ENCODE data around the gene CCDC8. TPM values are rescaled to one million over a fixed set of nuclear protein-coding genes. Genes with fewer than 3 reads are reported as not detected.
"Not testable (repeated sequence)": the region's sequence is repeated elsewhere in the genome, so short reads cannot be mapped to it uniquely, and the experiment has no call there.

CCDC8 gene
- total RNA-seq, 2 experiments from 2014 or later, result not detected

- DNase-seq, result no peak
- no peak overlapping the region for H3K27ac Mint-ChIP-seq
- ChIA-PET CTCF (interaction anchor here (1.6 kb wide), 2 partner anchors 9 to 17 kb away, joined by 4 to 6 read pairs; no protein-coding TSS in a partner anchor), POLR2A (no interaction called here)
- no peak overlapping the region for H3K4me3 Mint-ChIP-seq
- intact Hi-C loops (cut with micrococcal nuclease), result no loop called here
- peaks cover 2% of the 10 kb centered on the region for H3K9me3 Mint-ChIP-seq
- no peaks in the 10 kb centered on the region for H3K27me3 Mint-ChIP-seq
- no peaks in the 10 kb centered on the region for H3K4me1 Mint-ChIP-seq (ENCODE audit: low read depth)
- peaks cover 53% of the 10 kb centered on the region for H3K36me3 Mint-ChIP-seq
Measured at GRCh38 chr19:46385636-46386035, 27.7 kb downstream of the CCDC8 start.

- intact Hi-C loops (cut with micrococcal nuclease), result no loop called here
- no peak for DNase-seq
- Mint-ChIP-seq H3K36me3 (peaks cover 57% of the 10 kb centered on the region), H3K9me3 (peaks cover 2% of the 10 kb centered on the region), H3K27me3 (no peaks in the 10 kb centered on the region), H3K27ac (no peak overlapping the region), H3K4me1 (ENCODE audit: low read depth) (no peaks in the 10 kb centered on the region), H3K4me3 (no peak overlapping the region)
- ChIA-PET CTCF (interaction anchor here (1.9 kb wide), 1 partner anchor 11 kb away, joined by 5 read pairs; no protein-coding TSS in a partner anchor), POLR2A (no interaction called here)
Measured at GRCh38 chr19:46384396-46384795, 29.0 kb downstream of the CCDC8 start.

DNA sequence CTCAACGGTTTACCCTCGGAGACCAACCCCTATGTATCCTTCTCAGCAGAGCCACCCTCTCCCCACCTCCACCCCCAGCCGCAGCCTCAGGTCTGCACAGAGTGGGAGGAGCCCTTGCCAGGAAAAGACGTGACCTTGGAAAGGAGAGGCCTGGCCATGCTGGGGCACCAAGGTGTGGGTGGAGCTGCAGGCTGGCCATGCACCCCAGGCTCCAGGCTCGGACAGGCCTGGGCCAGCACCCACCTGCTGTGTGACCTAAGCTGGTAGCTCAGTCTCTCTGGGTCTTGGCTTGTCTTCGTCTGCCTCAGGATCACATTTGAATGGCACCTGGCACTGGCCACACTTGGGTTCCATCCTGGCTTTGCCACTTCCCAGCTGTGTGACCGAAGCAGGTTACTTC is 29.5 kb downstream of the CCDC8 start:
- no peaks in the 10 kb centered on the region for H3K4me1 Mint-ChIP-seq (ENCODE audit: low read depth)
- ChIA-PET POLR2A (no interaction called here), CTCF (interaction anchor here (1.9 kb wide), 1 partner anchor 12 kb away, joined by 5 read pairs; no protein-coding TSS in a partner anchor)
- no peak for DNase-seq
- H3K4me3 Mint-ChIP-seq, result no peak overlapping the region
- H3K36me3 Mint-ChIP-seq, result peaks cover 57% of the 10 kb centered on the region
- intact Hi-C loops (cut with micrococcal nuclease), result no loop called here
- H3K27ac Mint-ChIP-seq, result no peak overlapping the region
- H3K27me3 Mint-ChIP-seq, result no peaks in the 10 kb centered on the region
- no peaks in the 10 kb centered on the region for H3K9me3 Mint-ChIP-seq

- Mint-ChIP-seq H3K4me1 (ENCODE audit: low read depth) (no peaks in the 10 kb centered on the region), H3K27ac (no peak overlapping the region), H3K4me3 (no peak overlapping the region), H3K27me3 (no peaks in the 10 kb centered on the region), H3K36me3 (peaks cover 53% of the 10 kb centered on the region), H3K9me3 (no peaks in the 10 kb centered on the region)
- CTCF ChIA-PET, result interaction anchor here (1.9 kb wide), 1 partner anchor 13 kb away, joined by 5 read pairs; no protein-coding TSS in a partner anchor
- POLR2A ChIA-PET, result no interaction called here
- DNase-seq, result no peak
- intact Hi-C loops (cut with micrococcal nuclease), result no loop called here
Measured at GRCh38 chr19:46383171-46383815, 30.1 kb downstream of the CCDC8 start.

- POLR2A ChIA-PET, result no interaction called here
- intact Hi-C loops (cut with micrococcal nuclease), result no loop called here
- Mint-ChIP-seq H3K9me3 (no peaks in the 10 kb centered on the region), H3K27me3 (no peaks in the 10 kb centered on the region), H3K27ac (no peak overlapping the region), H3K4me1 (ENCODE audit: low read depth) (no peaks in the 10 kb centered on the region), H3K4me3 (no peak overlapping the region), H3K36me3 (peaks cover 49% of the 10 kb centered on the region)
- CTCF ChIA-PET, result interaction anchor here (1.0 kb wide), 1 partner anchor 14 kb away, joined by 3 read pairs; no protein-coding TSS in a partner anchor
- no peak for DNase-seq
Measured at GRCh38 chr19:46381756-46382345, 31.5 kb downstream of the CCDC8 start.

- Mint-ChIP-seq H3K27ac (no peak overlapping the region), H3K4me3 (no peak overlapping the region), H3K9me3 (no peaks in the 10 kb centered on the region), H3K4me1 (ENCODE audit: low read depth) (no peaks in the 10 kb centered on the region), H3K36me3 (peaks cover 55% of the 10 kb centered on the region), H3K27me3 (no peaks in the 10 kb centered on the region)
- ChIA-PET CTCF (no interaction called here), POLR2A (no interaction called here)
- DNase-seq, result no peak
- intact Hi-C loops (cut with micrococcal nuclease), result no loop called here
Measured at GRCh38 chr19:46381346-46381745, 32.0 kb downstream of the CCDC8 start.

- DNase-seq, result no peak
- no peaks in the 10 kb centered on the region for H3K27me3 Mint-ChIP-seq
- no peaks in the 10 kb centered on the region for H3K4me1 Mint-ChIP-seq (ENCODE audit: low read depth)
- CTCF ChIA-PET, result interaction anchor here (0.7 kb wide), 1 partner anchor 28 kb away, joined by 3 read pairs; no protein-coding TSS in a partner anchor
- no peak overlapping the region for H3K4me3 Mint-ChIP-seq
- intact Hi-C loops (cut with micrococcal nuclease), result no loop called here
- POLR2A ChIA-PET, result no interaction called here
- H3K36me3 Mint-ChIP-seq, result peaks cover 57% of the 10 kb centered on the region
- H3K9me3 Mint-ChIP-seq, result no peaks in the 10 kb centered on the region
- H3K27ac Mint-ChIP-seq, result no peak overlapping the region
Measured at GRCh38 chr19:46380690-46381089, 32.7 kb downstream of the CCDC8 start.

DNA sequence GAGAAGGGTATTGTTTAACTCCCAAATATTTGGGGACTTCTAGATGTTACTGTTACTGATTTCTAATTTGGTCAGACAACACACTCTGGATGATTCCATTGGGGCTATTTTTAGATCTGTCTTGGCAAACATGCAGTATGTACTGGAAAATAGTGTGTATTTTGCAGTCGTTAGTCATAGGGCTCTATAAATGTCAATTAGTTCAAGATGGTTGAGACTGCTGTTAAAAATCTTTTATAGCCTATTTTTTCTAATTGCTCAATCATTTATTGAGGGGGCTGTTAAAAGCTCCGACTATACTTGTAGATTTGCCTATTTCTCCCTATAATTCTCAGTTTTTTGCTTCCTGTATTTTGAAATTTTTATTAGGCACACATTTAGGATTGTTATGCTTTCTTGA is 35.1 kb downstream of the CCDC8 start:
- no peaks in the 10 kb centered on the region for H3K9me3 Mint-ChIP-seq
- peaks cover 48% of the 10 kb centered on the region for H3K36me3 Mint-ChIP-seq
- ChIA-PET CTCF (interaction anchor here (1.2 to 1.3 kb wide), 2 partner anchors 17 to 18 kb away, joined by 3 to 5 read pairs; no protein-coding TSS in a partner anchor), POLR2A (no interaction called here)
- intact Hi-C loops (cut with micrococcal nuclease), result no loop called here
- H3K27ac Mint-ChIP-seq, result no peak overlapping the region
- H3K27me3 Mint-ChIP-seq, result no peaks in the 10 kb centered on the region
- H3K4me1 Mint-ChIP-seq (ENCODE audit: low read depth), result no peaks in the 10 kb centered on the region
- DNase-seq, result no peak
- H3K4me3 Mint-ChIP-seq, result no peak overlapping the region

GRCh38 chr19:46376241-46377153 is 36.9 kb downstream of the CCDC8 start:
- peaks cover 5% of the 10 kb centered on the region for H3K4me1 Mint-ChIP-seq (ENCODE audit: low read depth)
- ChIA-PET CTCF (interaction anchor here (1.0 to 1.3 kb wide), 2 partner anchors 19 to 94 kb away, joined by 3 to 5 read pairs; no protein-coding TSS in a partner anchor), POLR2A (no interaction called here)
- no peak overlapping the region for H3K27ac Mint-ChIP-seq
- H3K4me3 Mint-ChIP-seq, result no peak overlapping the region
- peaks cover 39% of the 10 kb centered on the region for H3K36me3 Mint-ChIP-seq
- no peak for DNase-seq
- H3K9me3 Mint-ChIP-seq, result no peaks in the 10 kb centered on the region
- intact Hi-C loops (cut with micrococcal nuclease), result no loop called here
- H3K27me3 Mint-ChIP-seq, result no peaks in the 10 kb centered on the region

DNA sequence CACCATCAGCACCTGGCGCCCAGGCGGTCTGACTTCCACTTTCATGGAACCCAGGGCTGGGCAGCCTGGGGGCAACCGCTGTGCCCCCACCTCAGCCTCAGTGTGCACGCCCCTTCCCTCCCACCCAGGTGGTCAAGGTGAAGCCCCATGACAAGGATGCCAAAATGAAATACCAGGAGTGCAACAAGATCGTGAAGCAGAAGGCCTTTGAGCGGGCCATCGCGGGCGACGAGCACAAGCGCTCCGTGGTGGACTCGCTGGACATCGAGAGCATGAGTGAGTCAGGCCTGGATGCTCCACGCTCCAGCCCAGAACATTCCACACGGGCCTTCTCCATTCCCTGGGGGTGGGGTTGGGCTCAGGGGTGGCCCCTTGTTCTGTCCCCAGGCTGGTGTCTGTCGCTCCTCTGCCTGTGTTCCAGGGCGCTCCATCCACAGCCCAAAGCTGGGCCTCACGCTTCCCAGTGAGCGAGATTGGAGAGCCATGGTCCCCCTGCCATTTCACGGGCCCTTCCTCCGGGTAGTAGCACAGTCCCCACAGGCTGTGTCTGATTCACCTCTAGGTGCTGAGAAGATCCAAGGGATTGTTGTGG is 37.8 kb downstream of the CCDC8 start:
- DNase-seq; CTCF ChIA-PET; H3K27ac Mint-ChIP-seq; H3K4me3 Mint-ChIP-seq; intact Hi-C loops (cut with micrococcal nuclease); H3K27me3 Mint-ChIP-seq; POLR2A ChIA-PET; H3K9me3 Mint-ChIP-seq: not testable (repeated sequence)
- peaks cover 11% of the 10 kb centered on the region for H3K4me1 Mint-ChIP-seq (ENCODE audit: low read depth)
- H3K36me3 Mint-ChIP-seq, result peaks cover 33% of the 10 kb centered on the region

DNA sequence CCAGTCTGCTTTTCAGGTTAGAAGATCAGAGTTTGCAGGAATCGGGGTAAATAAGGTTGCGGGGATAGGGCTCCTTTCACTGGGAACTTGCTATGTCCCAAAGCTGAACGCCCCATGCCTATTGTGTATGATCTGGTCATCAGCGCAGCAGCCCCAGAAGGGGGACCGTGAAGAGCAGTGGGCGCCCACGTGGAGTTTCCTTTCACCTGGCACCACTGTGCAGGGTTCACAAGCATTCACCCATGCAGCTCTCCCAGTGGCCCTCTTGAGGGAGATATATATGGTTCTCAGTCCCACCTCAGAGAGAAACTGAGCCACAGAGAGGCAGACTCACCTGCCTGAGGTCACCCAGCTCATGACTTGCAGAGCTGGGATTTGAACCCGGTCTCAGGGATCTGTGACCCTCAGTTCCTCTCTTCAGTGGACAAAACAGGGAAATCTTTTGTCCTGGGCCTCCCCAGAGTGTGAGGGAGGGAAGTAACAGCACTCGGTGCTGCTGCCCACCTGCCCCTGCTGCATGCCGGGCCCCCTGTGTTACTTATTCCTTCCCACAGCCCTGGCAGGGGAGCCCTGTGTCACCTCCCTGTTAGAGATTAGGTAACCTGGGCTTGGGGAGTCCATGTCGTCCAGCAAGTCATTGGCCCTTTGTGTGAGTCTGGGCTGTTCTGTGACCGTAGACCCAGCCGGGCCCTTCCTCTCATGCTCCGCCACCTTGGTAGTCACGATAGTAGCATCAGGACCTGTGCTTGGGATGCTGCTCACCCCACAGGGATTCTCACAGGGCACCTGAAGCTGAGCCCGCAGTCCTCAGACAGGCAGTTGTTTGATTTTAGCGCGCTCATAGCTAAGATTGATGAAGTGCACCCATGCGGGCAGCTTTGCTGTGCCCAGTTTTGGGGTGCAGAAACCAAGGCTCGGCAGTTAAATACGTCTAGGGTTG is 38.6 kb downstream of the CCDC8 start:
- H3K4me3 Mint-ChIP-seq, result no peak overlapping the region
- H3K9me3 Mint-ChIP-seq, result no peaks in the 10 kb centered on the region
- ChIA-PET POLR2A (no interaction called here), CTCF (no interaction called here)
- intact Hi-C loops (cut with micrococcal nuclease), result no loop called here
- H3K27me3 Mint-ChIP-seq, result no peaks in the 10 kb centered on the region
- H3K4me1 Mint-ChIP-seq (ENCODE audit: low read depth), result peaks cover 11% of the 10 kb centered on the region
- peaks cover 28% of the 10 kb centered on the region for H3K36me3 Mint-ChIP-seq
- no peak overlapping the region for H3K27ac Mint-ChIP-seq
- no peak for DNase-seq

Data from activated CD4-positive, alpha-beta memory T cell treated with anti-CD3 and anti-CD28 coated beads for 36 hours (primary cell).